ENCODE measurements around the gene DGKG.

The DGKG gene

GRCh38 chr3:186318135-186318534 lies 43.9 kb downstream of the DGKG start:
- DNase-seq (ENCODE audit: low read depth): no peak

DNA sequence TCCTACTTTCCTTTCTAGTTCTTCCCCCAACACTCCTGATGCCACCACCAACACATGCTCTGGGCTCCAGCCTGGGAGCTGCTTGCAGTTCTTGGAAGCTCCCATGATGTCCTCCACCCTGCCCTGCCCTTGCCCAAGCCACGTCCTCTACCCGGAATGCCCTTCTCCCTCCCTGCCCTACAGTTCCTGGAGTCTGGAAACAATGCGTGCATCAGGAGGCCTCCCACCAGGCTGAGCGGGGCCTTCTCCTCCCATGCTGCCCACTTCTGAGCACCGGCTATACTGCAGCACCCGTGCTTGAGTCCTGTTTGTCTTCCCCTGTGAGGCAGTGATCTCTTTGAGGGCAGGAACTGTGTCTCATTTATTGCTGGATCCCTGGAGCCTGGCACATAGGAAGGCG lies 44.6 kb downstream of the DGKG start:
- no peak for DNase-seq (ENCODE audit: low read depth)

- DNase-seq (ENCODE audit: low read depth): no peak
Measured at GRCh38 chr3:186316666-186317260, 45.3 kb downstream of the DGKG start.

- DNase-seq (ENCODE audit: low read depth): no peak
Measured at GRCh38 chr3:186315581-186316354, 46.3 kb downstream of the DGKG start.

DNA sequence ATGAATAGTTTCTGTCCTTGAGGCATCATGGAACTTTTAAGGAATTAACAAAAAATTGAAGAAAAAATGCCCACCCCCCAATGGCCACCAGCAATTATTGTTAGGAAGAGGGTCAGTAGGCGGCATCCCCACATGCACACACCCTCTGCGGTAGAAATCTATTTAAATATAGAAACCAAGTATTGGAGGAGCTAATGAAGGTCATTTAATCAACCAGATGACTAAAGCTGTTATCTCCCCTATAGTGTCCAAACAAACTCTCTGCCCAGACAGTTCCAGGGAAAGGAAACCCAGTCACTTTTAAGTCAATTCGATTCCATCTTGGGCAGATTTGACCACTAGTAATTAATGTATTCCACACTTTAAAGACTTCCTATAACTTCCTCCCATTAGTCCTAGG lies 47.1 kb downstream of the DGKG start:
- DNase-seq (ENCODE audit: low read depth): no peak

DNA sequence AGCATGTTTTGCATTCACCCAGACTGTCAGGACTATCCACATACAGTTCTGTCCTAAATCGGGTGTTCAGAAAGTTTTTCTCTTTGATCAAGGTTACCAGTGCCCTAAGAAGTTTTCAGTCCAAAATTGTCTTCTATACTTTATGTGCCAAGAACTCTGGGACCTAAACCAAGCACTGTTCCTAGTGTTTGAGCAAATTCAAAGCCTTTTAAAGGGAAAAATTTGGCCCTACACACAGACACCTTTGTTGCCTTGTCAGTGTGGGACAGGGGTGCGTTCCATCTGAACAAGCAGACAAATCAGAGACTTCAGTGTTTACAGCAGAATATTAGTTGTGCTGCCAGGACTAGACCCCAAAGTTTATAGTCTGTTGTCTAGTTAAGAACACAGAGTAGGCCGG lies 50.6 kb downstream of the DGKG start:
- DNase-seq (ENCODE audit: low read depth): no peak

DNA sequence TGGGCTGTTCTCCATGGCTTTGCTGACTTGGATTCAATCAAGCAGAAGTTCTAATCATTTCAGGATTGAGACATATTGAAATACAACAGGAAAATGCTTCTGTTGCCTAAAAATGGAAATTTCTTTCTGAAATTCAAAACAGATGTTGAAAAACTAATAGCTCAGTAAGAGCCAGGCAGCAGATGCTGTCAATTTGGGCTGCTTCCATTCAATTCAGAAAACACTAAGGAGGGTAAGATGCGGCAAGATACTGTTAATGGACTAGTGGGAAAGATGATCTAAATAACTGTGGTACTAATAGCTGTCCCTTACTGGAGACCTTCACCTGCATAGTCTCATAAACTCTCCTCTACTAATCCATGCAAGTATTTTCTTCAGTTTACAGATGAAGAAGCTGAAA lies 53.5 kb downstream of the DGKG start:
- DNase-seq (ENCODE audit: low read depth): no peak

GRCh38 chr3:186307594-186308221 lies 54.3 kb downstream of the DGKG start:
- no peak for DNase-seq (ENCODE audit: low read depth)

- no peak for DNase-seq (ENCODE audit: low read depth)
Measured at GRCh38 chr3:186305286-186305685, 56.7 kb downstream of the DGKG start.

DNA sequence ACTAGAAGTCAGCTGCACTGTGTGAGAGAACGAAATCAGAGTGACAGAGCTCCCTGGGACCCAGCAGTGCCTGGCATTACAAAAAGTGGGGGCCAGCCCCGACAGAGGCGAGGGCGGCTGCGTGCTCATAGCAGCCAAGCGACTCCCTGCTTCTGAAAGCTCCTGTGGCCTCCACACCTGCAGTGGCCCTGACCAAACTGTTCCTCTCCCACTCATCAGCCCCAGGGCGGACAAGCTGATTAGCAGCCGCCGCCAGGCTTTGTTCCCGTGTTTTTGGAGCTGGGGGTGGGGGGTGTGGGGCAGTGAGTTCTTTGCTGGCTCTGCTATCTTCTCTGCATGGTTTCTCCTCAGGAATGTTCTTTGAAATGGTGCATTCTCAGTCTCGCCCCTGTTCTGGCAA lies 58.1 kb downstream of the DGKG start:
- no peak for DNase-seq (ENCODE audit: low read depth)

- DNase-seq (ENCODE audit: low read depth): no peak
Measured at GRCh38 chr3:186299327-186299726, 62.7 kb downstream of the DGKG start.

DNA sequence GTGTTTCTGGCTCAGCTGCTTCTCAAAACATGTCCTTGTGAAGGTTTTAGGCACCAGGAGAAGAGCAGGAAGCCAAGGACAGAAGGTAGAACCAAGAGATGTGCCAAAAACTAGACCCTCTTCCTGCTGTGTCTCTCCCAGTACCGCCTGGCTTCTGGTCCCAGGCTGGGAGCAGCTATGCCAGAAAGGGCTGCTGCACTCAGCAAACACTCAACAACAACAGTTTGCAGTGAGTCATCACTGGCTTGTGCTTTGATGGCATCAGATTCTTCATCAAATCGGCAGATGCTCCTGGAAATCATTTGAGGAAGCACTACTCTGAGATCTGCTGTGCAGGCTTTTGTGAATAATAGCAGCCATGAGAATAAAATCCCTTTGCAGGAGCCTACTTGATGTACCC lies 63.2 kb downstream of the DGKG start:
- no peak for DNase-seq (ENCODE audit: low read depth)

- DNase-seq (ENCODE audit: low read depth): no peak
Measured at GRCh38 chr3:186290796-186291195, 71.2 kb downstream of the DGKG start.

- no peak for DNase-seq (ENCODE audit: low read depth)
Measured at GRCh38 chr3:186287711-186288110, 74.3 kb downstream of the DGKG start.

GRCh38 chr3:186286114-186286513 lies 75.9 kb downstream of the DGKG start:
- no peak for DNase-seq (ENCODE audit: low read depth)

DNA sequence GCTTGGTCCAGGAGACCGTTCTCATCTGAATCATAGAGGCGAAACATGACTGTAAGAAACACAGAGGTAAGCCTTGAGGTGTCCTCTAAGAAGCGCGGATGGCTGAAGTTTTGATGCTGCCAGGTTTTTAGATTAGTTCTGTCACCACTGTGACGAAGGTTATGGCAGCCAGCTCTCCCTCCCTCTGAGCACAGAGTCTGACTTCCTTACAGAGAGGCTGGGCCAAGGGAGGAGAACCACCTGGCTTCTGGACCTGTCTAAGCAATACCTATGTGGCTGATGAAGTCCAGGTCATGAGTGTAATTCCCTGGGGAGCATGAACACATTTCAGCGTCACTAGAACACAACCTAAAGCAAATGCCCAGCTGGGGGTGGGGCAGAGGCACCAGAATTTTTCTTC lies 77.4 kb downstream of the DGKG start:
- no peak for DNase-seq (ENCODE audit: low read depth)

- DNase-seq (ENCODE audit: low read depth): no peak
Measured at GRCh38 chr3:186284349-186284652, 77.7 kb downstream of the DGKG start.

GRCh38 chr3:186283651-186284348 lies 78.2 kb downstream of the DGKG start:
- DNase-seq (ENCODE audit: low read depth): no peak

GRCh38 chr3:186283096-186283495 lies 78.9 kb downstream of the DGKG start:
- DNase-seq (ENCODE audit: low read depth): no peak

DNA sequence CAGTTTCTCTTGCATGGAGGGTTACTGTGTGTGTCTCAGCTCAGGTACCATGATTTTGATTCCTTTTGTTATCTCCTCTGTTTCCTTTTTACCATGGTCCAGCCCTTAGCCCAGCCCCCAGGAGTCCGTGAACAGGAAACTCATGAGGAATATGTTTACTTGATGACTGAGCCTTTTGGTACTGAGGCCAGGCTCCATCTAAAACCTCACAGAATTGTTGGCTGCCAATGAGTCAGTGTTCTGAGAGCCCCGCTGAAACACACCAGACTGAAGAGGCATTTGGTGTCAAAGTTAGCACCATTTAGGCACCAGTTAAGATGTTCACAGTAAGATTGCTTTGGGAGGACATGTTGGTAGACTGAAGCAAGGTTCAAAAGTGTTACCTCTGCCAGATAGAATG lies 80.9 kb downstream of the DGKG start:
- no peak for DNase-seq (ENCODE audit: low read depth)

GRCh38 chr3:186280737-186281136 lies 81.3 kb downstream of the DGKG start:
- DNase-seq (ENCODE audit: low read depth): no peak

- DNase-seq (ENCODE audit: low read depth): no peak
Measured at GRCh38 chr3:186277268-186277909, 84.6 kb downstream of the DGKG start.

DNA sequence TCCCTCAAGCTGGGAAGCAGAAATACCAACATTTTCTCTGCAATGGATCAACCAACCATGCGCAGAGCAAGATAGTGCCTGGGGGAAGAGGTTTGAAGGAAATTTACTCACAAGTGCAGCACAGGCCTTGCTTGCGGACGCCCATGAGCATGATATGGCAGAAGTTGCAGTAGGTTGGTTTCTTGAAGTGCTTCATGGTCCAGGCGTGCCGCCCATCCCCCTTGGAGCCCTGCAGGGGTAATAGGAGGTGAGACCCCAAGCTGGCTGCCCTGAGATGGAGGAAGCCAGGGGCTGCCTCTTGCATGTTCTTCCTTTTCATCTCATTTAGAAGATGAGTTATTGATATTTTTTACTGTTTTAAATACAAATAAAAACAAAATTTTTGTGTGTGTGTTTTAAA lies 86.6 kb downstream of the DGKG start:
- DNase-seq (ENCODE audit: low read depth): no peak

Measured in stimulated activated CD8-positive, alpha-beta memory T cell treated with anti-CD3 and anti-CD28 coated beads, Interleukin-7, amount 100 ng/mL, for 24 hours (primary cell).